HG03520 (cell line): ENCODE results near the gene KLHL29.
"Not testable (repeated sequence)": the region's sequence is repeated elsewhere in the genome, so short reads cannot be mapped to it uniquely, and the experiment has no call there.

ENCODE experiments used
- ATAC-seq: cut with Tn5 transposase; IDR thresholded peaks from one replicate; pipeline ENCODE4 v1.9.1; 2021; ENCODE audit warnings: mild to moderate bottlenecking, moderate library complexity; ENCODE audit not compliant: unreplicated experiment

The KLHL29 gene

DNA sequence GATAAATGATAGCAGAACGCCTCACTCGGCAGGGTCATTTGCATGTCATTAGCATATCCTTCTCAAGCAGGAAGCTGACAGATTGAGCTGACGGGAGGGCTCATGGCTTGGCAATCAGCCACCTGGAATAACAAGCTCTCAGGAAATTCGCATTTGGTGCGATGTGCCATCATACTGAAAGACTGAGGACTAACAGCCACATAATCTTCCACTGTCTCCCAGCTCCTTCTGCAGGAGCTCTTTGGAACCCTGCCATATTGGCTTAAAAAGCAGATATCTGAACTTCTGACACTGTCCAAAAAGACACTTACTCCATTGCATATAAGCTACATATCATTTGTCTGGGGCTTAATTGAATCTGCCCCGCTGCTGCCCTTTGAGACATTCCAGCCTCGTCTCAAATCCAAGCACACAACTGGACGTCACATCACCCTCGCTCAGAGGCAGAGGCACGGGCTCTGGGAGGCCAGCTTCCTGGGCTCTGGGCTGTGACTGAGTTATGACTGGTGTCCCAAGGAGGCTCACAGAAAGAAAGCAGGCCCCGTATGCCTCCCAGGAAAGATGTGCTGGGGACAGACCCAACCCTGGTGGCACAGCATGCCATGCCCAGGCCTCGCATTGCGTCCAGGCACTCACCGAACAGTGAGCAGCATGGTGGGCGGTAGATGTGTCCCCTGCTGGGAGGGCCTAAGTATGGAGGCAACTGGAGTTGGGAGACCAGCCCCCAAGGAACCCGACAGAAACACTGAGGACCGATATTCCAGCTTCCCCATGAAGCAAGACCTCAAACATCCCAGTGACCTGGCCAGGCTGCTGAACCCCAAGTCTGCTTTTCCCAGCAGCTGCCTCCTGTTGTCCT is 314.0 kb downstream of the KLHL29 start:
- no peak for ATAC-seq

- ATAC-seq, result no peak
These were observed 314.6 kb downstream of the KLHL29 start for GRCh38 chr2:23699580-23699925.

- ATAC-seq, result no peak
These were observed 315.6 kb downstream of the KLHL29 start for GRCh38 chr2:23700627-23701026.

DNA sequence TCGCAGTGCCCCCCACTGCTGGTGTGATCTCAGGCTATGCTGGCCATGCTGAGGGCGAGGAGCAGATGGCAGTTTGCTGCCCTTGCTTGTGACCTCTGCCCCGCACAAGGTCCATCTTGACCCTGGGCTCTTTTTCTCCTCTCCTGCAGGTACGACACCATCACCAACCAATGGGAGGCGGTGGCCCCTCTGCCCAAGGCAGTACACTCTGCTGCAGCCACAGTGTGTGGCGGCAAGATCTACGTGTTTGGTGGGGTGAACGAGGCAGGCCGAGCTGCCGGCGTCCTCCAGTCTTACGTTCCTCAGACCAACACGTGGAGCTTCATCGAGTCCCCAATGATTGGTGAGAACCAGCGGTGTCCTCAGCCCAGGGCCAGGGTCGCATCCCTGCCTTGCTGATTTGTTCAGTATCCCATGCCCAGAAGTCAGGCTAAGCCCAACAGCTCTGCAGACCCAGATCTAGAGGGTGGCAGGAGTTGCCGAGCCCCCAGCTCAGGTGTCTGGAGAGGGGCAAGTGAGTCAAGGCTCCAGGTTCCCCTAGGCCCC is 318.1 kb downstream of the KLHL29 start:
- ATAC-seq, result no peak

- ATAC-seq, result no peak
These were observed 318.8 kb downstream of the KLHL29 start for GRCh38 chr2:23703583-23704385.

GRCh38 chr2:23705771-23706612 is 321.0 kb downstream of the KLHL29 start:
- no peak for ATAC-seq

- ATAC-seq, result no peak
These were observed 321.7 kb downstream of the KLHL29 start for GRCh38 chr2:23706613-23707078.

DNA sequence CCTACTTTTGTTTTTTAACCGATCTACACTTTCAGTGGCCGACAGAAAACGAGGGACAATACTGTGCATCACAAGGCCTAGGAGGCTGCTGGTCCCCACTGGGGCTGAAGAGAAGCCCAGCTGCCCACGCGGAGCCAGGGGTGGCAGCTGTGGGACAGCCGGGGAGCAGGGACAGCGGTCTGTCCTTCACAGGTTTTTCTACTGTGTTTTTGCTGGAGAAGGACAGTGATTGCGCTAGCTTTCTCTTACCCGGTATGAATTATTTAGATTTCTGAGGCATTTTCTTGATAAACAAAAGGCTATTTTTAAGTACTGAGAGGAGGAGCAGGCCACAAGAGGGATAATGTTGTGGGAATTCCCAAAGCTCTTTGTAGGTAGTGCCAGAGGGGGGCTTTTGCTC is 322.1 kb downstream of the KLHL29 start:
- ATAC-seq, result no peak

GRCh38 chr2:23708771-23709170 is 323.8 kb downstream of the KLHL29 start:
- ATAC-seq, result no peak

- ATAC-seq, result no peak
These were observed 324.3 kb downstream of the KLHL29 start for GRCh38 chr2:23709311-23709710.

- ATAC-seq, result no peak
These were observed 327.2 kb downstream of the KLHL29 start for GRCh38 chr2:23711979-23712755.

GRCh38 chr2:23712756-23713151 is 327.8 kb downstream of the KLHL29 start:
- ATAC-seq, result no peak

DNA sequence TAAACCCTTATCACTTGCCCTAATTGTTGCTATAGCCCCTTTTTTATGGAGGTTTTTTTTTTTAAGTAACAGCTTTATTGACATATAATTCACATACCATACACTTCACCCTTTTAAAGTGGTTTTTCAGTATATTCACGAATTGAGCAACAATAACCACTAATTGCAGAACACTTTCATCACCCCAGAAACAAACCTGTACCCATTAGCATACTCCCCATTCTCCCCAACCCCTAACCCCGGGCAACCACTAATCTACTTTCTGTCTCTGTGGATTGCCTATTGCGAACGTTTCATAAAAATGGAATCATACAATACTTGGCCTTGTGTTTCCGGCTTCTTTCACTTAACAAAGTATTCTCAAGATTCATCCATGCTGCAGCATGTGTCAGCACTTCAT is 328.4 kb downstream of the KLHL29 start:
- ATAC-seq, result no peak

- no peak for ATAC-seq
These were observed 334.1 kb downstream of the KLHL29 start for GRCh38 chr2:23718931-23719700.

DNA sequence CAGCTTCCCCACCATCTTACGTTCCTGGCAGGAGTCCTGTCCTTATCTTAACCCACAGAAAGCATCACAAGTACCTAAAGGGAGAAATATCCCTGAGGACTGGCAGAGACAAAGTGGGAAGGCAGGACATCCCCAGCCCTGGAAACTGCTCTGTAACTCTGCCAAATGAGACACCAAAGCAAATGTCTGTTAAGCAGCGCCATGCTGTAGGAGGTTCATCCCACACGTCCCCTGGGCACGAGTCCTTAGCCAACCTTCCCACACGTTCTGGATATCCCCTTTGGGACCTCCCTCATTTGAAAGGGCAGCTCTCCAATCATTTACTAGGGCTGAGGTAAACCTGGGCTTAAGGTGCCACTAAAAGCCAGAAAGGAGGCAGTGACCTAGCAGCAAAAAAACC is 334.7 kb downstream of the KLHL29 start:
- ATAC-seq, result no peak

DNA sequence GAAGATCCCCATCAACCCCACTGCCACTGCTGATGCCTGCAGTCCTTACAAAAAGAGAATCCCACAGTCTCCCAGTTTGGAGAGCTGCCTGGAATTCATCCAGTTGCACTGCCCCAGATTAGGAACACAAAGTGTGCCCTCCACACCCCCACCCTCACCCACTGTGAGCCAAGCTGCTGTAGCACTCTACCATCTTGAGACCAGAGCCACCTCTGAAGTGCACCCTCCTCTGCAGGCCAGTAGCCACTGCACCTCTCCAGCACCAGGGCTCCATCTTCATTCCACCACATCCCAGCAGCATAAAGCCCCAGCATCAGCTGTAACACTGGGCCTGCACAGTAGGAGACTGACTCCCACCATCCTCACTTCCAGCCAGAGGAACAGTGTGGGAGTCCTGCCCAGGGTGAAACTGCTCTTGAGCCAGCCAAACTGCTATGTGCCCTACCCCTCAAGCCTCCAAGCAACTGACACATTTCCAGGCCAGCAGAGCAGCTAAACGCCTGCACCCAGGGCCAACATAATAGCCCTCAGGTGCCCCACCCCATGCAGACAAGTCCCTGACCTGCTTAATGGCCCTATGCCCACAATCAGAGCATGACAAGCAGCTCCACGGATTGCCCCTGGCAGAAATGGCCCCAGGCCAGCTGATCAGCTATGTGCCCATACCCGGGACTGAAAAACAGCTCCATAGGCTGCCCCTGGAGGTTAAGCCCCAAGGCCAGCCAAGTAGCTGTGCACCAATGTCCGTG is 335.9 kb downstream of the KLHL29 start:
- no peak for ATAC-seq

- ATAC-seq, result no peak
These were observed 336.5 kb downstream of the KLHL29 start for GRCh38 chr2:23721454-23721826.

GRCh38 chr2:23722255-23722654 is 337.3 kb downstream of the KLHL29 start:
- no peak for ATAC-seq

DNA sequence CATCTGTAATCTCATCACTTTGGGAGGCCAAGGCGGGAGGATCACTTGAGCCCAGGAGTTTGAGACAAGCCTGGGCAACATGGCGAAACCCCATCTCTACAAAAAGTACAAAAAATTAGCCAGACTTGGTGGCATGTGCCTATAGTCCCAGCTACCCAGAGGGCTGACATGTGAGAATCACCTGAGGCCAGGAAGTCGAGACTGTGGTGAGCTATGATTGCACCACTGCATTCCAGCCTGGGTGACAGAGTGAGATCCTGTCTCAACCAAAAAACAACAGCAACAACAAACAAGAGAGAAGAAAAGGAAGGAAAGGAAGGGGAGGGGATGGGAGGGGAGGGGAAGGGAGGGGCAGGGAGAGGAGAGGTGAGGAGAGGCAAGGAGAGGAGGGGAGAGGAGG is 338.1 kb downstream of the KLHL29 start:
- ATAC-seq, result not testable (repeated sequence)
